Uterus (tissue), 4 donors: ENCODE results near the gene GRIK4. TPM values are rescaled to one million over a fixed set of nuclear protein-coding genes. Genes with fewer than 3 reads are reported as not detected.

Experiments used
- DNase-seq, 2 donors: peaks; one replicate each; pipeline ENCODE4 v3.0.0-alpha.2; 2019 to 2020
- H3K27ac ChIP-seq, 2 donors: fragments of 200-600 bp; sonication (generic); 1 replicate in 1 of 2; 2 replicates in 1 of 2; pipeline ENCODE4 v1.5.1; 2016 to 2018
- H3K27me3 ChIP-seq, 2 donors: fragments of 200-600 bp; sonication (generic); one replicate each; pipeline ENCODE4 v1.5.1; 2018 to 2019; ENCODE audit warnings: control low read depth in 1 of 2
- H3K36me3 ChIP-seq, 2 donors: fragments of 200-600 bp; sonication (generic); one replicate each; pipeline ENCODE4 v1.5.1; 2019; ENCODE audit warnings: control low read depth in 1 of 2
- H3K4me1 ChIP-seq, 2 donors: fragments of 200-600 bp; sonication (generic); one replicate each; pipeline ENCODE4 v1.5.1; 2018 to 2019; ENCODE audit warnings: control low read depth in 1 of 2
- H3K4me3 ChIP-seq, 2 donors: fragments of 200-600 bp; sonication (generic); 1 replicate in 1 of 2; 2 replicates in 1 of 2; pipeline ENCODE4 v1.5.1; 2018 to 2019; ENCODE audit warnings: mild to moderate bottlenecking in 1 of 2
- H3K9me3 ChIP-seq, 2 donors: fragments of 200-600 bp; sonication (generic); one replicate each; pipeline ENCODE4 v1.5.1; 2019; ENCODE audit warnings: control low read depth in 1 of 2
- POLR2A ChIP-seq, 2 donors: fragments of 450-650 bp; IDR thresholded peaks; one replicate each; pipeline ENCODE4 v1.6.1; 2016; ENCODE audit warnings: antibody characterized with exemption in 2 of 2, mild to moderate bottlenecking in 1 of 2, moderate library complexity in 1 of 2
- intact Hi-C: fragments of 100-400 bp; cut with DNase I; formaldehyde crosslinking; loops from one replicate; pipeline ENCODE4 v1.15.1; 2023; ENCODE audit warnings: low total_unique reads
- total RNA-seq, 4 donors: library from RNA; depleted of rRNA in 3 of 4; stranded (reverse); fragments of >200 nt in 3 of 4; gene quantifications; one replicate each; pipeline versions ENCODE4 v1.1.0 to v1.2.4, GENCODE V29; 2014 to 2023
- TF ChIP-seq, protein P1 (sequence below), 4 experiments: fragments of 200-600 bp in 2 of 4; fragments of 450-650 bp in 2 of 4; sonication (generic) in 2 of 4; IDR thresholded peaks; one replicate each; pipeline ENCODE4 v1.5.1; 2016 to 2019; ENCODE audit warnings: antibody characterized with exemption in 4 of 4, mild to moderate bottlenecking in 2 of 4, moderate library complexity in 1 of 4
- donor health status: DM: yes; HTN: yes; CAD: no.

GRIK4 gene
- total RNA-seq, 4 donors from 2014 or later: 0.28 to 1.1 TPM; not detected in 2

DNA sequence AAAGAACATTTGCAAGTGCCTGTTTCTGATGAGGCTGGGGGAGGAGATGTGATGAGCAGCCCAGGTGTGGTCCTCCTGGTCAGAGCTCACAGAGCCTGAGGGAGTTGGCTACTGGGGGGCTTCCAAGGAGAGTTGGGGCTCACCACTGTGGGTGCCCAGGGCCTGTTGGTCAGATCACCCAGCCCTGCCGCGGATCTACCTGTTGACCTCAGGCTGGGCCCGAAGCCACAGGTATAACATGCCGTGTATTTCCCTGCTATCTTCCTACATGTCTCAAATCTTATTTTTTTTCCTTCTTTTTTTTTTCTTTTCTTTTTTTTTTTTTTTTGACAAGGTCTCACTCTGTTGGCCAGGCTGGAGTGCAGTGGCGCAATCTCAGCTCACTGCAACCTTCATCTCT is 312.7 kb downstream of the GRIK4 start:
- Histone ChIP-seq H3K27ac (no peak overlapping the region), H3K9me3 (no peaks in the 10 kb centered on the region), H3K4me1 (no peaks in the 10 kb centered on the region), H3K36me3 (no peaks in the 10 kb centered on the region), H3K27me3 (no peaks in the 10 kb centered on the region), H3K4me3 (no peak overlapping the region)
- intact Hi-C loops: no loop called here
- TF ChIP-seq POLR2A (IDR thresholded peaks at IDR 0.05): no peak
- TF ChIP-seq, protein P1, sequence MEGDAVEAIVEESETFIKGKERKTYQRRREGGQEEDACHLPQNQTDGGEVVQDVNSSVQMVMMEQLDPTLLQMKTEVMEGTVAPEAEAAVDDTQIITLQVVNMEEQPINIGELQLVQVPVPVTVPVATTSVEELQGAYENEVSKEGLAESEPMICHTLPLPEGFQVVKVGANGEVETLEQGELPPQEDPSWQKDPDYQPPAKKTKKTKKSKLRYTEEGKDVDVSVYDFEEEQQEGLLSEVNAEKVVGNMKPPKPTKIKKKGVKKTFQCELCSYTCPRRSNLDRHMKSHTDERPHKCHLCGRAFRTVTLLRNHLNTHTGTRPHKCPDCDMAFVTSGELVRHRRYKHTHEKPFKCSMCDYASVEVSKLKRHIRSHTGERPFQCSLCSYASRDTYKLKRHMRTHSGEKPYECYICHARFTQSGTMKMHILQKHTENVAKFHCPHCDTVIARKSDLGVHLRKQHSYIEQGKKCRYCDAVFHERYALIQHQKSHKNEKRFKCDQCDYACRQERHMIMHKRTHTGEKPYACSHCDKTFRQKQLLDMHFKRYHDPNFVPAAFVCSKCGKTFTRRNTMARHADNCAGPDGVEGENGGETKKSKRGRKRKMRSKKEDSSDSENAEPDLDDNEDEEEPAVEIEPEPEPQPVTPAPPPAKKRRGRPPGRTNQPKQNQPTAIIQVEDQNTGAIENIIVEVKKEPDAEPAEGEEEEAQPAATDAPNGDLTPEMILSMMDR (IDR thresholded peaks at IDR 0.05): no peak
- DNase-seq: no peak

DNA sequence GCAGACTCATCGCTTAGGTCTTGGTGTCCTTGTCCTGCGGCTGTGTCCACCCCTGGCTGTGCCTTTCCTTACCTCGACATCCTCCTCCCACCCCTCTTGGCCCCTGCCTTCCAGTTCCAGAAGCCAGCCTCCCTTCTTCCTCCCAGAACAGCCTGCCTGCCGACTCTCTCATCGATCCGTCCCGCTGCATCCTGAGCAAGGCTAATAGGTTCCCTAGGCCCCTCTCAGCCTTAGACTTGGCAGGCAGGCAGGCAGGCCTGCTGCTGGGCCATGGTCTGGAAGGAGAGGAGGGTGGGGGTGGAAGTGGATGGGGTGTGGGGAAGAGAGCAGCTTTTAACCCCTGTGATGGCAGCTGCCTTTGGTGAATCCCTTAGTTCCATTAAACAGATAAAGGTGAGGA is 315.6 kb downstream of the GRIK4 start:
- Histone ChIP-seq H3K4me3 (no peak overlapping the region), H3K27me3 (no peaks in the 10 kb centered on the region), H3K27ac (no peak overlapping the region), H3K9me3 (no peaks in the 10 kb centered on the region), H3K4me1 (no peaks in the 10 kb centered on the region), H3K36me3 (no peaks in the 10 kb centered on the region)
- intact Hi-C loops: no loop called here
- no peak for TF ChIP-seq POLR2A (IDR thresholded peaks at IDR 0.05)
- TF ChIP-seq, protein P1 (IDR thresholded peaks at IDR 0.05): no peak
- no peak for DNase-seq

DNA sequence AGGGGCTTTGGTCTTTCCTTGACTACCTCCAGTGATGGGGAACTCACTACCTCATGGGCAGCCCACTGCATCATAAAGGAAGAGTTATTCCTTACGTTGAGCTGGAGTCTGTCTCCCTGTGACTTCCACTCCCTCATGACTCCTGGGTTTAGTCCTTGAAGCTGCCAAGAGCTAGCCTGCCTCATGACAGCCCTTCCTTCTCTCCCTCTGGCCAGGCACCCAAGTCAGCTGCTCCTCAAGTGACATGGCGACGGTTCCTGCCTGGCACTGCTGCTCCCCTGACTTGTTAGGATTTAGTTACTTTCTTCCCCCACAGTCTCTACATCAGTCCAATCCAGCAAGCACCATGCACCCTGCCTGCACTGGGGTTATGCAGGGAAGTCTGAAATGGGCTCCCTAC is 316.3 kb downstream of the GRIK4 start:
- TF ChIP-seq, protein P1 (IDR thresholded peaks at IDR 0.05): no peak
- no peak for TF ChIP-seq POLR2A (IDR thresholded peaks at IDR 0.05)
- Histone ChIP-seq H3K27me3 (no peaks in the 10 kb centered on the region), H3K9me3 (no peaks in the 10 kb centered on the region), H3K27ac (no peak overlapping the region), H3K4me1 (no peaks in the 10 kb centered on the region), H3K4me3 (no peak overlapping the region), H3K36me3 (no peaks in the 10 kb centered on the region)
- DNase-seq: no peak
- intact Hi-C loops: no loop called here

DNA sequence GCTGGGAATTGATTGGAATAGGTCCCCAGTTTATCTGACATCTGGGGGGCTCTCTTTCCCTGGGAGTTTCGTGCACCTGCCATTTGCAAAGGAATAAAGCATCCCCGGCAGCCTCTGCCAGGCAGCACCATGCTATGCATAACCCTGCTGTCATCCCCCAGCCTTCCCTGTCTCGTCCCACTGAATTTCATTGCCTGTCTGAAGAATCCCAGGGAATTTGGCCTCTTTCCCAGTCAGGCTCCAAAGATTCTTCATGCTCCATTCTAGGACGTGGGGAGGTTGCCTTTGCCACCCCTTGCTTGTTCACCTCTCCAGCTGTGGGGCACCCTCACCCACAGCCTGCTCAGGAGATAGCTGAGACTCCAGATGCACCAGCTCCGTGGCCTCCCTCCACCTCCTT is 317.3 kb downstream of the GRIK4 start:
- intact Hi-C loops: no loop called here
- TF ChIP-seq, protein P1 (IDR thresholded peaks at IDR 0.05): no peak
- TF ChIP-seq POLR2A (IDR thresholded peaks at IDR 0.05): no peak
- H3K9me3 ChIP-seq: no peaks in the 10 kb centered on the region
- no peak overlapping the region for H3K4me3 ChIP-seq
- H3K27me3 ChIP-seq: no peaks in the 10 kb centered on the region
- H3K27ac ChIP-seq: no peak overlapping the region
- H3K36me3 ChIP-seq: no peaks in the 10 kb centered on the region
- DNase-seq: no peak
- no peaks in the 10 kb centered on the region for H3K4me1 ChIP-seq

DNA sequence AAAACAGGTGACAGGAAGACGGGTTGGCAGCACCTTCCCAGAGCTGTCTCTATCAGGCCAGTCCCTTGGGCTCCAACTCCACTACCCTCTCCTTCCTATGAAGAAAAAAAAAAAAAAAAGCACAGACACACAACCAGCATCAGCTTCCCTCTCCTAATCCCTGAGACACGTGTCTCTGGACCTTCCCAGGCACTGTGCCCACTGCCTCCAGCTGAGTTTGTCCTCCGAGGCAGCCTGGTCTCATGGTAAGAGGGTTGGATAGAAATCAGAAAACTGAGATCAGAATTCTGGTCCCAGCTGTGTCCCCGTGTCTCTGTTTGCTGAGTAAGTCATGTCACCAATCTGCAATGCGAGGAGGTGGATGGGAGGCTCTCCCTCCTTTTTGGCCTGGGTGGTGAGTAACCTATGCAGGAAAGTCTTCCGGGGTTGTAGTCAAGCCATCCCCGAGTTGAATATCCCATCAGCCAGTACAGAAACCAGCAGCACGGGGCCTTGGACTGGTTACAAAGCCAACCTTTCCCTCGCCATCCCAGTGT is 318.6 kb downstream of the GRIK4 start:
- TF ChIP-seq, protein P1 (IDR thresholded peaks at IDR 0.05): no peak
- TF ChIP-seq POLR2A (IDR thresholded peaks at IDR 0.05): no peak
- H3K4me3 ChIP-seq: no peak overlapping the region
- DNase-seq: no peak
- H3K27ac ChIP-seq: no peak overlapping the region
- H3K4me1 ChIP-seq: no peaks in the 10 kb centered on the region
- H3K36me3 ChIP-seq: no peaks in the 10 kb centered on the region
- H3K27me3 ChIP-seq: no peaks in the 10 kb centered on the region
- no peaks in the 10 kb centered on the region for H3K9me3 ChIP-seq
- intact Hi-C loops: no loop called here
